Subcutaneous adipose tissue (tissue), 4 donors: ENCODE data around the gene PODNL1. TPM values are rescaled to one million over a fixed set of nuclear protein-coding genes. Genes with fewer than 3 reads are reported as not detected.

ENCODE experiments used
- total RNA-seq, 4 donors: library from RNA; depleted of rRNA; stranded (reverse); fragments of >200 nt; gene quantifications; one replicate each; pipeline ENCODE4 v1.1.0, GENCODE V29; 2016
- TF ChIP-seq, protein P1 (sequence below): fragments of 450-650 bp; IDR thresholded peaks from one replicate; pipeline ENCODE4 v1.5.1; 2016; ENCODE audit warnings: low read depth, mild to moderate bottlenecking, control low read depth, antibody characterized with exemption, moderate library complexity

The PODNL1 gene
- total RNA-seq, 4 donors from 2014 or later: 0.44 to 1.1 (median 0.91) TPM

DNA sequence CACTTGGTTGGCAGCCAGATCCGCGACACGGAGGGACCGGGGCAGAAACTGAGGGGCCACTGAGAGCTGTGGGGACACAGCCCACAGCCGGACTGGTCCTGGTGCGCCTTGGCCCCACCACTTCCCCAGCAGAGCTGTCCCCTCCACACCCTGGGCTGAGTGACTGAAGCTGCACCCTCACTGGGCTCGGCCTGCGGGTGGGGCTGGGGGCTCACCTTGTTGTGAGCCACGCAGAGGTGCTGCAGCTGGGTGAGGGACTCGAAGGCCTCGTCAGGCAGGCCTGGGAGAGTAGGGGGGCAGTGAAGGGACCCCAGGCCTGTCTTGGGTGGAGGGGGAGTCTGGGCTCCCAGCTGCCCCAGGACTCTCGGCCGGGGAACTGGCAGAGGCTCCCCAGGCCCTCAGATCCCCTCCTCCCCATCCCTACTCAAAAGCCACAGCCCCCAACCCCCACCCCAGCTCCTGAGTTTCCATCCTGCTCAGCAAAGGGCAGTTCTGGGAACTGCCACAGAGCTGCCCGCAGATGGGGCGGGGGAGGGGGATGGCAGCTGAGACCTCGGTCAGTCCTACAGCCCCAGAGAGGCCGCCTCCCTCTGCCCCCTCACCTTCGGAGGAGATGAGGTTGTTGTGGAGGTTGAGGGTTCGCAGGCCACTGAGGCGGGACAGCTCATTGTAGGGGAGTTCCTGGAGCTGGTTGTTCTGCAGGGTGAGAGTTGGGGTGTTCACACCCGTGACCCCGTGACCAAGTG lies 2.3 kb downstream of the PODNL1 start:
- TF ChIP-seq, protein P1, sequence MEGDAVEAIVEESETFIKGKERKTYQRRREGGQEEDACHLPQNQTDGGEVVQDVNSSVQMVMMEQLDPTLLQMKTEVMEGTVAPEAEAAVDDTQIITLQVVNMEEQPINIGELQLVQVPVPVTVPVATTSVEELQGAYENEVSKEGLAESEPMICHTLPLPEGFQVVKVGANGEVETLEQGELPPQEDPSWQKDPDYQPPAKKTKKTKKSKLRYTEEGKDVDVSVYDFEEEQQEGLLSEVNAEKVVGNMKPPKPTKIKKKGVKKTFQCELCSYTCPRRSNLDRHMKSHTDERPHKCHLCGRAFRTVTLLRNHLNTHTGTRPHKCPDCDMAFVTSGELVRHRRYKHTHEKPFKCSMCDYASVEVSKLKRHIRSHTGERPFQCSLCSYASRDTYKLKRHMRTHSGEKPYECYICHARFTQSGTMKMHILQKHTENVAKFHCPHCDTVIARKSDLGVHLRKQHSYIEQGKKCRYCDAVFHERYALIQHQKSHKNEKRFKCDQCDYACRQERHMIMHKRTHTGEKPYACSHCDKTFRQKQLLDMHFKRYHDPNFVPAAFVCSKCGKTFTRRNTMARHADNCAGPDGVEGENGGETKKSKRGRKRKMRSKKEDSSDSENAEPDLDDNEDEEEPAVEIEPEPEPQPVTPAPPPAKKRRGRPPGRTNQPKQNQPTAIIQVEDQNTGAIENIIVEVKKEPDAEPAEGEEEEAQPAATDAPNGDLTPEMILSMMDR: no peak

DNA sequence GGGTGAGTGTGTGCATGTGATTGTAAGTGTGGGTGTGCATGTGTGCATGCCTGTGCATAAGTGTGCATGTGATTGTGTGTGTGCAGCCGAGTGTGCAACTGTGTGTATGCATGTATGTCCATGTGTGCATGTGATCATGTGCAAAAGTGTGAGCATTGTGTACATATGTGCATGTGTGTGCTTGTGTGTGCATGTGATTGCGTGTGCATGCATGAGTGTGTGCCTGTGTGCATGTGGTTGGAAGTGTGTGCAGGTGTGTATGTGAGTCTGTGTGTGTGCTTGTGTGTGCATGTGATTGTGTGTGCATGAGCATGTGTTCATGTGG lies 3.5 kb downstream of the PODNL1 start:
- TF ChIP-seq, protein P1: no peak

DNA sequence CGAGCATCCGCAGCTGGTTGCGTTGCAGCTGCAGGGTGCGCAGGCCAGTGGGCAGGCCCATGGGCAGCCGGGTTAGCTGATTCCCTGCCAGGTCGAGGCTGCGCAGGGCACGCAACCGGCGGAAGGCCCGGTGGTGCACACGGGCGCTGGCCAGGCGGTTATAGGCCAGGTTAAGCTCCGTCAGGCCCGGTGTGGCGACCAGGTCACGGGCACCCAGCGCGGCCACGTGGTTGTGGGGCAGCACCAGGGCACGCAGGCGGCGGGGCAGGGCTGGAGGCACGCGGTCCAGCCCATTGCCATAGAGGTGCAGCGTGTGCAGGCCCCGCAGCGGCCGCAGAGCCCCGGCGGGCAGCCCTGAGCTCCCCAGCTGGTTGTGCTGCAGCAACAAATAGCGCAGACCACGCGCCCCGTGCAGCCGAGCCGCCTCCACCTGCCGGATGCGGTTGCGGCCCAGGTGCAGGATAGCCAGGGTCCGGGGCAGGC lies 5.3 kb downstream of the PODNL1 start:
- TF ChIP-seq, protein P1: no peak

DNA sequence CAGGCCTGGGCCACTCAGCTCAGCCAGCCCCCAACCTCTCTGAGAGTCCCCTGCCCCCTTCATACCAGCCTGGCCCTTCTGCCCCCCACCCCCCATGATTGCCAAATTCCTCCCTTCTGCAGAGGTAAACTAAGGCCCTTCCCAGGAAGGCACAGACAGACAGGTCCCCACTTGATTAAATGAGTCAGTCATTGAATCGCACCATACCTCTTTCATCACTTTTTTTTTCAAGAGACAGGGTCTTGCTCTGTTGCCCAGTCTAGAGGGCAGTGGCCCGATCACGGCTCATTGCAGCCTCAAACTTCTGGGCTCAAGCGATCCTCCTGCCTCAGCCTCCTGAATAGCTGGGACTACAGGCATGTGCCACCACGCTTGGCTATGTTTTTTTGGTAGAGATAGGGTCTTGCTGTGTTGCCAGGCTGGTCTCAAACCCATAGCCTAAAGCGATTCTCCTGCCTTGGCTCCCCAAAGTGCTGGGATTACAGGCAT lies 6.0 kb downstream of the PODNL1 start:
- TF ChIP-seq, protein P1: no peak

DNA sequence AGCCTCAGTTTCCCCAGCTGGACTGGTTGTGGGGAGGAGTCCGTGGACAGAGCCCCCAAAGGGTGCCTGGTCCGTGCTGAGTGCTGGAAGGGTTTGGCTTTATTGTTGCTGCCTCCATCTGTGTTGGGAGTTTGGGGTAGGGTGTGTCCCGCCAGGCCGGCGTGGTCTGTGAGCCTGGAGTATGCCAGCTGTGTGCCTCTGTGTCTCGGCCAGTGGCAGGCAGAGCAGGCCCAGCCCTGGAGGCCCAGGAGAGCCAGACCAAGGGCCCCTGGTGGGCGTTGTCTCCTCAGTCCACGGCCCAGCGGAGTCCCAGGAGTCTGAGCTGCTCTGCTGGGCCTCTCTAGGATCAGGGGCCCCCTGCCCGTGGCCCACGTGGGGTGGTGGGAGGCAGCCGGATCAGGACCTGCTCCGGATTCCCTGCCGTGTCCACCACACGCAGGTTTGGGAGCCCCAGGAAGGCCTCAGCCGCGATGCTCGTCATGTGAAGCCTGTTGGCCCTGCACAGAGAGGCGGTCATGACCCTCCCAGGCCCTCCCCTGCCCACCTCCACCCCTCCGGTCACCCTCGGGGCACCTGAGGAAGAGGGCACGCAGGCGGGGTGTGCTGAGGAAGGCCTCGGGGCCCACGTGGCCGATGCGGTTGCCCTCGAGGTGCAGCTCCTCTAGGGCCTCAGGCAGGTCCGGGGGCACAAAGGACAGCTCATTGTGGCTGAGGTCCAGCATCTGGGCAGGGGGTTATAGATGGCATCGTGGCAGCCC lies 6.6 kb downstream of the PODNL1 start:
- TF ChIP-seq, protein P1: no peak

DNA sequence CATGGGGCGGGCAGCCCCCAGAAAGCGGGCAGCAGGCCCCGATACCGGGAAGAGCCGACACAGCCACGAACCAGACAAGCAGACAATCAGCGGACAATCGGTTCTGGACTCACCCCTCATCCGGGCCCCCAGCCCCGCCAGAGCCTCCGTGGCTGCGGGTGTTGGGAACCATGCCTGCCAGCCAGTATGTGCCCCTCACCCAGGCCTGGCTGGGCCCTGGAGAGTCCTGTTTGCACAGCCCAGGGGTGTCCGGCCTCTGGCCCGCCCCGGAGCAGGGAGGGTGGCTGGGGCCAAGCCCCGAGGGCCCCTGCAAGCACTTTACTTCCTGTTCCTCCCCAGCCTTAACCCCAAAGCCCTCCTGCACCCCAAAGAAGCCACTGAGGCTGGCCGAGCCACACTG lies 7.8 kb downstream of the PODNL1 start:
- TF ChIP-seq, protein P1: no peak

DNA sequence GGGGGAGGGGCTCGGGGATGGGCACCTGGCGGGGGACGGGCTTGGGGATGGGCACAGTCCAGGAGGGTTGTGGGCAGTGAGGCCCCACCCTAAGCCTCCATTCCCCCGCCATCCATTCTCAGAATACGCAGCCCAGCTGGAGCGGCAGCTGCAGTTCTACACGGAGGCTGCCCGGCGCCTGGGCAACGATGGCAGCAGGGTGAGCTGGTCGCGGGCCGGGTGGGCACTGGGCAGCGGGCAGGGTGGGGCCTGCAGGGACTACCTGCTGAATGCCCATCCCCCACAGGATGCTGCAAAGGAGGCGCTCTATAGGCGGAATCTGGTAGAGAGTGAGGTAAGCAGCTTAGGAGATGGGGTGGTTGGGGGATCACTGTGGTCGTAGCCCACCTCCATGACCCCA lies 8.3 kb downstream of the PODNL1 start:
- TF ChIP-seq, protein P1: no peak
